ENCODE results near the gene ADCY2.

DNA sequence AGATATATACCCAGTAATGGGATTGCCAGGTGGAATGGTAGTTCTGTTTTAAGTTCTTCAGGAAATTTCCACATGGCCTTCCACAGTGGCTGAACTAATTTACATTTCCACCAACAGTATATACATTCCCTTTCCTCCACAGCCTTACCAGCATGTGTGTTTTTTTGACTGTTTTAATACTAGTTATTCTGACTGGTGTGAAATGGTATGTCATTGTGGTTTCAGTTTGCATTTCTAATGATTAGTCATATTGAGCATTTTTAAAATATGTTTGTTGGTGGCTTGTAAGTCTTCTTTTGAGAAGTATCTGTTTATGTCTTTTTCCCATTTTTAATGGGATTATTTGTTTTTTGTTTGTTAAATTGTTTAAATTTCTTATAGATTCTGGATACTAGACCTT is 246.1 kb downstream of the ADCY2 start:
- TF ChIP-seq CTCF (conservative IDR thresholded peaks at IDR 0.05; ENCODE audit: low read depth in 2 of 2) (no peak), EZH2phosphoT487 (IDR thresholded peaks at IDR 0.05; ENCODE audit: unreplicated experiment) (no peak), POLR2AphosphoS5 (IDR thresholded peaks at IDR 0.05; ENCODE audit: low read depth) (no peak), REST (IDR thresholded peaks at IDR 0.05; ENCODE audit: unreplicated experiment) (no peak), EZH2 (IDR thresholded peaks at IDR 0.05; ENCODE audit: low read depth, unreplicated experiment) (no peak), ETS1 (IDR thresholded peaks at IDR 0.05) (no peak), JUNB (IDR thresholded peaks at IDR 0.05; ENCODE audit: unreplicated experiment) (no peak), ZNF114 (CRISPR knock-in tag; IDR thresholded peaks at IDR 0.05) (no peak), ZNF331 (CRISPR knock-in tag; IDR thresholded peaks at IDR 0.05; ENCODE audit: low read depth) (no peak), NANOG (IDR thresholded peaks at IDR 0.05; ENCODE audit: borderline replicate concordance) (no peak), STAT1 (IDR thresholded peaks at IDR 0.05; ENCODE audit: unreplicated experiment) (no peak)
- TF ChIP-seq, protein P1, sequence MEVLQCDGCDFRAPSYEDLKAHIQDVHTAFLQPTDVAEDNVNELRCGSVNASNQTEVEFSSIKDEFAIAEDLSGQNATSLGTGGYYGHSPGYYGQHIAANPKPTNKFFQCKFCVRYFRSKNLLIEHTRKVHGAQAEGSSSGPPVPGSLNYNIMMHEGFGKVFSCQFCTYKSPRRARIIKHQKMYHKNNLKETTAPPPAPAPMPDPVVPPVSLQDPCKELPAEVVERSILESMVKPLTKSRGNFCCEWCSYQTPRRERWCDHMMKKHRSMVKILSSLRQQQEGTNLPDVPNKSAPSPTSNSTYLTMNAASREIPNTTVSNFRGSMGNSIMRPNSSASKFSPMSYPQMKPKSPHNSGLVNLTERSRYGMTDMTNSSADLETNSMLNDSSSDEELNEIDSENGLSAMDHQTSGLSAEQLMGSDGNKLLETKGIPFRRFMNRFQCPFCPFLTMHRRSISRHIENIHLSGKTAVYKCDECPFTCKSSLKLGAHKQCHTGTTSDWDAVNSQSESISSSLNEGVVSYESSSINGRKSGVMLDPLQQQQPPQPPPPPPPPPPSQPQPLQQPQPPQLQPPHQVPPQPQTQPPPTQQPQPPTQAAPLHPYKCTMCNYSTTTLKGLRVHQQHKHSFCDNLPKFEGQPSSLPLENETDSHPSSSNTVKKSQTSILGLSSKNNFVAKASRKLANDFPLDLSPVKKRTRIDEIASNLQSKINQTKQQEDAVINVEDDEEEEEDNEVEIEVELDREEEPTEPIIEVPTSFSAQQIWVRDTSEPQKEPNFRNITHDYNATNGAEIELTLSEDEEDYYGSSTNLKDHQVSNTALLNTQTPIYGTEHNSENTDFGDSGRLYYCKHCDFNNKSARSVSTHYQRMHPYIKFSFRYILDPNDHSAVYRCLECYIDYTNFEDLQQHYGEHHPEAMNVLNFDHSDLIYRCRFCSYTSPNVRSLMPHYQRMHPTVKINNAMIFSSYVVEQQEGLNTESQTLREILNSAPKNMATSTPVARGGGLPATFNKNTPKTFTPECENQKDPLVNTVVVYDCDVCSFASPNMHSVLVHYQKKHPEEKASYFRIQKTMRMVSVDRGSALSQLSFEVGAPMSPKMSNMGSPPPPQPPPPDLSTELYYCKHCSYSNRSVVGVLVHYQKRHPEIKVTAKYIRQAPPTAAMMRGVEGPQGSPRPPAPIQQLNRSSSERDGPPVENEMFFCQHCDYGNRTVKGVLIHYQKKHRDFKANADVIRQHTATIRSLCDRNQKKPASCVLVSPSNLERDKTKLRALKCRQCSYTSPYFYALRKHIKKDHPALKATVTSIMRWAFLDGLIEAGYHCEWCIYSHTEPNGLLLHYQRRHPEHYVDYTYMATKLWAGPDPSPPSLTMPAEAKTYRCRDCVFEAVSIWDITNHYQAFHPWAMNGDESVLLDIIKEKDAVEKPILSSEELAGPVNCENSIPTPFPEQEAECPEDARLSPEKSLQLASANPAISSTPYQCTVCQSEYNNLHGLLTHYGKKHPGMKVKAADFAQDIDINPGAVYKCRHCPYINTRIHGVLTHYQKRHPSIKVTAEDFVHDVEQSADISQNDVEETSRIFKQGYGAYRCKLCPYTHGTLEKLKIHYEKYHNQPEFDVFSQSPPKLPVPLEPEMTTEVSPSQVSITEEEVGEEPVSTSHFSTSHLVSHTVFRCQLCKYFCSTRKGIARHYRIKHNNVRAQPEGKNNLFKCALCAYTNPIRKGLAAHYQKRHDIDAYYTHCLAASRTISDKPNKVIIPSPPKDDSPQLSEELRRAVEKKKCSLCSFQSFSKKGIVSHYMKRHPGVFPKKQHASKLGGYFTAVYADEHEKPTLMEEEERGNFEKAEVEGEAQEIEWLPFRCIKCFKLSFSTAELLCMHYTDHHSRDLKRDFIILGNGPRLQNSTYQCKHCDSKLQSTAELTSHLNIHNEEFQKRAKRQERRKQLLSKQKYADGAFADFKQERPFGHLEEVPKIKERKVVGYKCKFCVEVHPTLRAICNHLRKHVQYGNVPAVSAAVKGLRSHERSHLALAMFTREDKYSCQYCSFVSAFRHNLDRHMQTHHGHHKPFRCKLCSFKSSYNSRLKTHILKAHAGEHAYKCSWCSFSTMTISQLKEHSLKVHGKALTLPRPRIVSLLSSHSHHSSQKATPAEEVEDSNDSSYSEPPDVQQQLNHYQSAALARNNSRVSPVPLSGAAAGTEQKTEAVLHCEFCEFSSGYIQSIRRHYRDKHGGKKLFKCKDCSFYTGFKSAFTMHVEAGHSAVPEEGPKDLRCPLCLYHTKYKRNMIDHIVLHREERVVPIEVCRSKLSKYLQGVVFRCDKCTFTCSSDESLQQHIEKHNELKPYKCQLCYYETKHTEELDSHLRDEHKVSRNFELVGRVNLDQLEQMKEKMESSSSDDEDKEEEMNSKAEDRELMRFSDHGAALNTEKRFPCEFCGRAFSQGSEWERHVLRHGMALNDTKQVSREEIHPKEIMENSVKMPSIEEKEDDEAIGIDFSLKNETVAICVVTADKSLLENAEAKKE (CRISPR knock-in tag; IDR thresholded peaks at IDR 0.05): no peak

Data from GM23338 (cell line).